ENCODE data around the gene ZAR1L.

- TF ChIP-seq CTCF (IDR thresholded peaks at IDR 0.05) (no peak), EP300 (IDR thresholded peaks at IDR 0.05) (no peak), POLR2A (IDR thresholded peaks at IDR 0.05) (no peak), POLR2AphosphoS5 (IDR thresholded peaks at IDR 0.05) (no peak)
These were observed 52.5 kb downstream of the ZAR1L start for GRCh38 chr13:32262619-32263018.
